ENCODE data around the gene GPR162. TPM values are rescaled to one million over a fixed set of nuclear protein-coding genes. Genes with fewer than 3 reads are reported as not detected.

GPR162 gene
- total and polyA plus RNA-seq, 11 donors = 1.8 to 7.7 (median 3.0) TPM

GRCh38 chr12:6773590-6774351 is 47.9 kb upstream of the GPR162 start:
- DNase-seq = peak in 1 of 5 donors; percentile 5
- intact Hi-C loops (cut with DNase I) = loop anchor here in 2 of 10 donors (10.0 kb wide), 2 partner anchors 51 to 159 kb away; partner anchors contain the start of genes GPR162 (in 1 of the 2) and P3H3 (in 1 of the 2)

GRCh38 chr12:6774499-6775062 is 47.0 kb upstream of the GPR162 start:
- H3K27ac ChIP-seq = peak overlapping the region in 1 of 12 donors; percentile 60
- intact Hi-C loops (cut with DNase I) = loop anchor here in 5 of 10 donors (5.0 to 10.0 kb wide), 4 partner anchors 37 to 160 kb away; partner anchors contain the start of genes GPR162 (in 1 of the 5) and P3H3 (in 1 of the 5)
- H3K4me1 ChIP-seq = peaks cover 0 to 61% (median 17%) of the 10 kb centered on the region in 12 donors
- DNase-seq = no peak
- peak overlapping the region in 2 of 12 donors; percentile 45 to 50 for H3K4me3 ChIP-seq
- peaks cover 0 to 17% (median 6%) of the 10 kb centered on the region in 9 donors for H3K36me3 ChIP-seq
- WGBS, 4 donors = 83 to 89% (median 84%) methylated on average over 15 of the region's 15 CpGs
- TF ChIP-seq POLR2A (IDR thresholded peaks at IDR 0.05) (no peak), CTCF (IDR thresholded peaks at IDR 0.05) (no peak)
- no peaks in the 10 kb centered on the region for H3K9me3 ChIP-seq
- no peak for ATAC-seq
- H3K27me3 ChIP-seq = peaks cover 0 to 31% (median 0%) of the 10 kb centered on the region in 9 donors

More at GRCh38 chr12:6773590-6774351, 47.9 kb upstream of the GPR162 start:
- TF ChIP-seq CTCF (IDR thresholded peaks at IDR 0.05) (no peak), POLR2A (IDR thresholded peaks at IDR 0.05) (no peak)
- no peaks in the 10 kb centered on the region for H3K9me3 ChIP-seq
- peak overlapping the region in 6 of 12 donors; percentile 8 to 50 (median 25) for H3K4me3 ChIP-seq
- ATAC-seq = no peak
- peaks cover 0 to 63% (median 17%) of the 10 kb centered on the region in 12 donors for H3K4me1 ChIP-seq
- H3K36me3 ChIP-seq = peaks cover 0 to 20% (median 6%) of the 10 kb centered on the region in 9 donors
- peak overlapping the region in 2 of 12 donors; percentile 11 to 60 for H3K27ac ChIP-seq
- 31 to 49% (median 46%) methylated on average over 23 to 60 of the region's 60 CpGs for WGBS, 4 donors
- peaks cover 0 to 31% (median 0%) of the 10 kb centered on the region in 9 donors for H3K27me3 ChIP-seq

GRCh38 chr12:6775185-6776174 is 46.1 kb upstream of the GPR162 start:
- Histone ChIP-seq H3K4me3 (peak overlapping the region in 1 of 12 donors; percentile 50), H3K36me3 (peaks cover 0 to 8% (median 2%) of the 10 kb centered on the region in 9 donors)
- 87 to 93% (median 90%) methylated on average over 14 to 16 of the region's 16 CpGs for WGBS, 4 donors

More at GRCh38 chr12:6775185-6776174, 46.1 kb upstream of the GPR162 start:
- DNase-seq (no peak), ATAC-seq (no peak)
- peaks cover 0 to 31% (median 0%) of the 10 kb centered on the region in 9 donors for H3K27me3 ChIP-seq
- no peaks in the 10 kb centered on the region for H3K9me3 ChIP-seq
- peaks cover 0 to 53% (median 17%) of the 10 kb centered on the region in 12 donors for H3K4me1 ChIP-seq
- no peak for TF ChIP-seq CTCF (IDR thresholded peaks at IDR 0.05)
- no peak for TF ChIP-seq POLR2A (IDR thresholded peaks at IDR 0.05)
- intact Hi-C loops (cut with DNase I) = loop anchor here in 5 of 10 donors (5.0 to 10.0 kb wide), 4 partner anchors 38 to 161 kb away; partner anchors contain the start of genes GPR162 (in 1 of the 5) and P3H3 (in 1 of the 5)
- H3K27ac ChIP-seq = peak overlapping the region in 1 of 12 donors; percentile 60

All from heart left ventricle (tissue), 16 donors.